ENCODE data around the gene TEAD4.

TEAD4 gene

DNA sequence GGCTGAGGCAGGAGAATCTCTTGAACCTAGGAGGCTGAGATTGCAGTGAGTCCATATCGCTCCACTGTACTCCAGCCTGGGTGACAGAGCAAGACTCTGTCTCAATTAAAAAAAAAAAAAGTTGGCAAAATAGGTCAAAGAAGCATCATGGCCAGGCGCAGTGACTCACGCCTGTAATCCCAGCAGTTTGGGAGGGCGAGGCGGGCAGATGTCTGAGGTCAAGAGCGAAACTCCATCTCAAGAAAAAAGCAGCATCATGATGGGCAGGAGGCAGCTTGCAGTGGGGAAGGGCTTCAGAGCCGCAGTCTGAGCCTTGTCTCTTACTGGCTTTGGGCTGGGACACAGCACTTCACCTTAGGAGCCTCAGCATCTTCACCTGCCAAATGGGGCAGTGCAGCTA lies 21.4 kb downstream of the TEAD4 start:
- no peaks in the 10 kb centered on the region for H3K27me3 ChIP-seq (ENCODE audit: insufficient read depth, poor library complexity, severe bottlenecking)
- H3K9me3 ChIP-seq (ENCODE audit: severe bottlenecking): no peaks in the 10 kb centered on the region
- H3K4me3 ChIP-seq (ENCODE audit: severe bottlenecking): no peak overlapping the region
- H3K4me1 ChIP-seq (ENCODE audit: insufficient read depth, poor library complexity, severe bottlenecking): no peaks in the 10 kb centered on the region
- TF ChIP-seq, protein P1, sequence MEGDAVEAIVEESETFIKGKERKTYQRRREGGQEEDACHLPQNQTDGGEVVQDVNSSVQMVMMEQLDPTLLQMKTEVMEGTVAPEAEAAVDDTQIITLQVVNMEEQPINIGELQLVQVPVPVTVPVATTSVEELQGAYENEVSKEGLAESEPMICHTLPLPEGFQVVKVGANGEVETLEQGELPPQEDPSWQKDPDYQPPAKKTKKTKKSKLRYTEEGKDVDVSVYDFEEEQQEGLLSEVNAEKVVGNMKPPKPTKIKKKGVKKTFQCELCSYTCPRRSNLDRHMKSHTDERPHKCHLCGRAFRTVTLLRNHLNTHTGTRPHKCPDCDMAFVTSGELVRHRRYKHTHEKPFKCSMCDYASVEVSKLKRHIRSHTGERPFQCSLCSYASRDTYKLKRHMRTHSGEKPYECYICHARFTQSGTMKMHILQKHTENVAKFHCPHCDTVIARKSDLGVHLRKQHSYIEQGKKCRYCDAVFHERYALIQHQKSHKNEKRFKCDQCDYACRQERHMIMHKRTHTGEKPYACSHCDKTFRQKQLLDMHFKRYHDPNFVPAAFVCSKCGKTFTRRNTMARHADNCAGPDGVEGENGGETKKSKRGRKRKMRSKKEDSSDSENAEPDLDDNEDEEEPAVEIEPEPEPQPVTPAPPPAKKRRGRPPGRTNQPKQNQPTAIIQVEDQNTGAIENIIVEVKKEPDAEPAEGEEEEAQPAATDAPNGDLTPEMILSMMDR (IDR thresholded peaks at IDR 0.05; ENCODE audit: poor library complexity, severe bottlenecking): no peak
- H3K27ac ChIP-seq (ENCODE audit: poor library complexity, severe bottlenecking): no peak overlapping the region
- H3K36me3 ChIP-seq (ENCODE audit: low read depth): no peaks in the 10 kb centered on the region; the same call in none of the 2 replicates
- ATAC-seq (ENCODE audit: low read depth) (no peak), DNase-seq (ENCODE audit: low spot score) (no peak)

DNA sequence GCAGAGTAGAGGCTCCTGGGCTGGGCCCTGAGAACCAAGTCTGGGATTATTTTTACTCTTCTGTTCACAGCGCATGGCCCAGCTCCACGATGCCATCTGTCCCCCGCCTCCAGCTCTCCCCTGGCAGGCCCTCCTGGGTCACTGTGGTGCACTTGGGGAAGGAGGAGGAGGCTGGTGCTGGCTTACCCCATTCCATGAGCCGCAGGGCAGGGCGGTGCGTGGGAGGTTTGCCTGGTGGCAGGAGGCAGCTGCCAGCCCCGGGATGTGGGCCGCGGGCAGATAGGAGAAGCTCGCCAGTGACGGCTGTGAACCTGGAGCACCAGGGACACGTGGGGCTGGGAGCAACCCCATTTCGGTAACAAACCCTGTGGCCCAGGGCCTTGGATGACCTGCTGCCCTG lies 23.2 kb downstream of the TEAD4 start:
- H3K36me3 ChIP-seq (ENCODE audit: low read depth): no peaks in the 10 kb centered on the region; the same call in none of the 2 replicates
- ATAC-seq (ENCODE audit: low read depth): no peak; the same call in 2 of the 3 replicates
- TF ChIP-seq, protein P1 (IDR thresholded peaks at IDR 0.05; ENCODE audit: poor library complexity, severe bottlenecking): no peak
- H3K27me3 ChIP-seq (ENCODE audit: insufficient read depth, poor library complexity, severe bottlenecking): no peaks in the 10 kb centered on the region
- DNase-seq (ENCODE audit: low spot score): no peak
- H3K27ac ChIP-seq (ENCODE audit: poor library complexity, severe bottlenecking): no peak overlapping the region
- no peaks in the 10 kb centered on the region for H3K4me1 ChIP-seq (ENCODE audit: insufficient read depth, poor library complexity, severe bottlenecking)
- no peaks in the 10 kb centered on the region for H3K9me3 ChIP-seq (ENCODE audit: severe bottlenecking)
- H3K4me3 ChIP-seq (ENCODE audit: severe bottlenecking): no peak overlapping the region

DNA sequence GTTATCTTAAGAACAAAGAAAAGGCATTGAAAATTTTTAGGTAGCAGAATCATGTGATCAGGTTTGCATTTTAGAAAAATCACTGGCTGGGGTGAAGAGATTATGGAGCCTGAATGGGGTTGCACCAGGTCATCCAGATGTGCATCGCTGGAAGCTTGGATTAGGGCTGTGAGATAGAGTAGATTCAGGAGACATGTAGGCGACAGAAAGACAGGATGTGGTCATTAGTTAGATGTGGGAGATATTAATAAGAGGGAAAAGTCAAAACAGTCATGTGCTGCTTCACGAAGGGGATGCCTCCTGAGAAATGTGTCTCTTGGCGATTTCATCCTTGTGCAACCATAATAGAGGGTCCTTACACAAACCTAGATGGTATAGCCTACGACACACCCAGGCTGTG lies 25.1 kb downstream of the TEAD4 start:
- H3K27me3 ChIP-seq (ENCODE audit: insufficient read depth, poor library complexity, severe bottlenecking): no peaks in the 10 kb centered on the region
- H3K36me3 ChIP-seq (ENCODE audit: low read depth): peaks cover 1% of the 10 kb centered on the region; the same call in 1 of the 2 replicates
- H3K4me1 ChIP-seq (ENCODE audit: insufficient read depth, poor library complexity, severe bottlenecking): no peaks in the 10 kb centered on the region
- peaks cover 2% of the 10 kb centered on the region for H3K9me3 ChIP-seq (ENCODE audit: severe bottlenecking)
- H3K27ac ChIP-seq (ENCODE audit: poor library complexity, severe bottlenecking): no peak overlapping the region
- H3K4me3 ChIP-seq (ENCODE audit: severe bottlenecking): no peak overlapping the region
- ATAC-seq (ENCODE audit: low read depth): no peak; the same call in 2 of the 3 replicates
- TF ChIP-seq, protein P1 (IDR thresholded peaks at IDR 0.05; ENCODE audit: poor library complexity, severe bottlenecking): no peak
- DNase-seq (ENCODE audit: low spot score): no peak

DNA sequence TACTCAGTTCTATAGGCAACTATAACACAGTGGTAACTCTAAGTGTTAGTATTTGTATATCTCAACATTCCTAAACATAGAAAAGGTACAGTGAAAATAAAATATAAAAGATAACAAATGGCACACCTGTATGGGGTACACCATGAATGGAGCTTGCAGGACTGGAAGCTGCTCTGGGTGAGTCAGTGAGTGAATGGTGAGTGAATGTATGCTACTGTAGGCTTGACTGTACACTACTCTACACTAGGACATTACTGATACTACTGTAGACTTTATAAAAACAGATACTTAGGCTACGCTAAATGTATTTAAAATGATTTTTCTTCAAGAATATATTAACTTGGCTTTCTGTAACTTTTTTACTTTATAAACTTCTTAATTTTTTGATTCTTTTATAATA lies 25.5 kb downstream of the TEAD4 start:
- TF ChIP-seq, protein P1 (IDR thresholded peaks at IDR 0.05; ENCODE audit: poor library complexity, severe bottlenecking): no peak
- Histone ChIP-seq H3K9me3 (ENCODE audit: severe bottlenecking) (peaks cover 5% of the 10 kb centered on the region), H3K36me3 (ENCODE audit: low read depth) (peaks cover 6% of the 10 kb centered on the region; the same call in 1 of the 2 replicates), H3K27ac (ENCODE audit: poor library complexity, severe bottlenecking) (no peak overlapping the region), H3K4me1 (ENCODE audit: insufficient read depth, poor library complexity, severe bottlenecking) (no peaks in the 10 kb centered on the region), H3K4me3 (ENCODE audit: severe bottlenecking) (no peak overlapping the region), H3K27me3 (ENCODE audit: insufficient read depth, poor library complexity, severe bottlenecking) (no peaks in the 10 kb centered on the region)
- no peak for DNase-seq (ENCODE audit: low spot score)
- peak; percentile 64; the same call in 2 of the 3 replicates for ATAC-seq (ENCODE audit: low read depth)

DNA sequence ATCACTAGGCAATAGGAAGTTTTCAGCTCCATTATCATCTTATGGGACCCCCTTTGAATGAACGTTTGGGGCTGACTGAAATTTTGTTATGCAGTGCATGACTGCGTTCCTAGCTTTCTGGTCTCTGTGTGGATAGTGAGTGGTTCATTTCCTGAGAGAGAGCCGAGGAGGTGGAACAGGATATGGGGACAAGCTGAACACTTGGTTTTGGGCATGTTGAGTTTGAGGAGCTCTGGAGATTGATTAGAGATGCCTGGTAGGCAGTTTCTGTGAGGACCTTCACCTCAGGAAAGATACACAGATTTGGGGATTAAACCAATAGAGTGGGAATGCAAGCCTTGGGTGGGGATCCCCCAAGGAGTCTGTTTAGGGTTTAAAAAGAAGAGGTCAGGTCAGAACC lies 27.7 kb downstream of the TEAD4 start:
- peaks cover 8% of the 10 kb centered on the region for H3K9me3 ChIP-seq (ENCODE audit: severe bottlenecking)
- H3K27me3 ChIP-seq (ENCODE audit: insufficient read depth, poor library complexity, severe bottlenecking): no peaks in the 10 kb centered on the region
- H3K4me3 ChIP-seq (ENCODE audit: severe bottlenecking): no peak overlapping the region
- no peak overlapping the region for H3K27ac ChIP-seq (ENCODE audit: poor library complexity, severe bottlenecking)
- peaks cover 11% of the 10 kb centered on the region; the same call in 1 of the 2 replicates for H3K36me3 ChIP-seq (ENCODE audit: low read depth)
- ATAC-seq (ENCODE audit: low read depth) (no peak), DNase-seq (ENCODE audit: low spot score) (no peak)
- TF ChIP-seq, protein P1 (IDR thresholded peaks at IDR 0.05; ENCODE audit: poor library complexity, severe bottlenecking): no peak
- H3K4me1 ChIP-seq (ENCODE audit: insufficient read depth, poor library complexity, severe bottlenecking): peaks cover 7% of the 10 kb centered on the region

Measured in RWPE2 (cell line).